Rectal smooth muscle tissue (tissue), 1 donor: ENCODE measurements around the gene PCYT1A.
"Not testable (repeated sequence)": the region's sequence is repeated elsewhere in the genome, so short reads cannot be mapped to it uniquely, and the experiment has no call there.

Experiments used
- H3K27ac ChIP-seq: one replicate; pipeline ENCODE4 v1.7.0; 2013; ENCODE audit warnings: low read depth, low read length, inconsistent platforms
- H3K27me3 ChIP-seq: one replicate; pipeline ENCODE4 v1.7.0; 2013; ENCODE audit warnings: low read length; ENCODE audit not compliant: control insufficient read depth, insufficient read depth
- H3K36me3 ChIP-seq: one replicate; pipeline ENCODE4 v1.7.0; 2013; ENCODE audit warnings: low read length; ENCODE audit not compliant: control insufficient read depth, insufficient read depth
- H3K4me1 ChIP-seq: one replicate; pipeline ENCODE4 v1.7.0; 2013; ENCODE audit warnings: low read length; ENCODE audit not compliant: control insufficient read depth, insufficient read depth
- H3K4me3 ChIP-seq: one replicate; pipeline ENCODE4 v1.7.0; 2013; ENCODE audit warnings: low read length
- H3K9ac ChIP-seq: one replicate; pipeline ENCODE4 v1.7.0; 2013; ENCODE audit warnings: low read length

Gene PCYT1A

GRCh38 chr3:196316799-196317686 lies 29.5 kb upstream of the PCYT1A start:
- H3K27me3 ChIP-seq, H3K4me1 ChIP-seq, H3K36me3 ChIP-seq: not testable (repeated sequence)
- H3K27ac ChIP-seq = peak overlapping the region; percentile 92
- peak overlapping the region; percentile 93 for H3K4me3 ChIP-seq
- peak overlapping the region; percentile 68 for H3K9ac ChIP-seq

- no peak overlapping the region for H3K4me3 ChIP-seq
- H3K9ac ChIP-seq = no peak overlapping the region
- no peaks in the 10 kb centered on the region for H3K4me1 ChIP-seq
- H3K27me3 ChIP-seq = no peaks in the 10 kb centered on the region
- H3K27ac ChIP-seq = no peak overlapping the region
- H3K36me3 ChIP-seq = no peaks in the 10 kb centered on the region
These were observed 28.3 kb upstream of the PCYT1A start for GRCh38 chr3:196315821-196316220.

GRCh38 chr3:196314597-196314996 lies 27.1 kb upstream of the PCYT1A start:
- Histone ChIP-seq H3K4me3 (no peak overlapping the region), H3K27me3 (no peaks in the 10 kb centered on the region), H3K9ac (no peak overlapping the region), H3K4me1 (no peaks in the 10 kb centered on the region), H3K27ac (no peak overlapping the region), H3K36me3 (no peaks in the 10 kb centered on the region)

GRCh38 chr3:196314086-196314485 lies 26.6 kb upstream of the PCYT1A start:
- not testable (repeated sequence) for H3K36me3 ChIP-seq, H3K27ac ChIP-seq, H3K4me3 ChIP-seq, H3K4me1 ChIP-seq, H3K9ac ChIP-seq, H3K27me3 ChIP-seq

GRCh38 chr3:196302960-196303359 lies 15.4 kb upstream of the PCYT1A start:
- not testable (repeated sequence) for H3K9ac ChIP-seq, H3K4me1 ChIP-seq, H3K36me3 ChIP-seq, H3K27me3 ChIP-seq, H3K4me3 ChIP-seq, H3K27ac ChIP-seq

- not testable (repeated sequence) for H3K9ac ChIP-seq, H3K27ac ChIP-seq, H3K27me3 ChIP-seq, H3K36me3 ChIP-seq, H3K4me1 ChIP-seq, H3K4me3 ChIP-seq
These were observed 15.0 kb upstream of the PCYT1A start for GRCh38 chr3:196302551-196302950.

GRCh38 chr3:196298521-196298920 lies 11.0 kb upstream of the PCYT1A start:
- H3K4me3 ChIP-seq = no peak overlapping the region

GRCh38 chr3:196292286-196292923 lies 4.9 kb upstream of the PCYT1A start:
- Histone ChIP-seq H3K4me3 (no peak overlapping the region), H3K36me3 (no peaks in the 10 kb centered on the region), H3K27me3 (no peaks in the 10 kb centered on the region), H3K4me1 (no peaks in the 10 kb centered on the region), H3K27ac (no peak overlapping the region), H3K9ac (no peak overlapping the region)

More at GRCh38 chr3:196298521-196298920, 11.0 kb upstream of the PCYT1A start:
- Histone ChIP-seq H3K9ac (no peak overlapping the region), H3K4me1 (no peaks in the 10 kb centered on the region), H3K36me3 (no peaks in the 10 kb centered on the region), H3K27me3 (no peaks in the 10 kb centered on the region), H3K27ac (no peak overlapping the region)

GRCh38 chr3:196288141-196288460 lies 575 bp upstream of the PCYT1A start:
- Histone ChIP-seq H3K27me3 (no peaks in the 10 kb centered on the region), H3K27ac (peak overlapping the region; percentile 88), H3K4me3 (peak overlapping the region; percentile 97), H3K9ac (peak overlapping the region; percentile 97), H3K36me3 (no peaks in the 10 kb centered on the region), H3K4me1 (peaks cover 4% of the 10 kb centered on the region)

- Histone ChIP-seq H3K9ac (peak overlapping the region; percentile 97), H3K36me3 (no peaks in the 10 kb centered on the region), H3K4me3 (peak overlapping the region; percentile 97), H3K27ac (peak overlapping the region; percentile 88), H3K4me1 (peaks cover 4% of the 10 kb centered on the region), H3K27me3 (no peaks in the 10 kb centered on the region)
These were observed 461 bp downstream of the PCYT1A start for GRCh38 chr3:196287090-196287439.

GRCh38 chr3:196284396-196284795 lies 3.1 kb downstream of the PCYT1A start:
- no peaks in the 10 kb centered on the region for H3K36me3 ChIP-seq
- H3K27ac ChIP-seq = no peak overlapping the region
- peaks cover 4% of the 10 kb centered on the region for H3K4me1 ChIP-seq
- H3K9ac ChIP-seq = no peak overlapping the region
- no peak overlapping the region for H3K4me3 ChIP-seq
- H3K27me3 ChIP-seq = no peaks in the 10 kb centered on the region

- Histone ChIP-seq H3K27ac (no peak overlapping the region), H3K27me3 (no peaks in the 10 kb centered on the region), H3K36me3 (no peaks in the 10 kb centered on the region), H3K9ac (no peak overlapping the region), H3K4me1 (peaks cover 4% of the 10 kb centered on the region), H3K4me3 (no peak overlapping the region)
These were observed 5.6 kb downstream of the PCYT1A start for GRCh38 chr3:196281962-196282361.
